DMS53 treated with DMSO at 0.1 percent for 48 hours (cell line): ENCODE data around the gene PTPN9.
"Not testable (repeated sequence)": the region's sequence is repeated elsewhere in the genome, so short reads cannot be mapped to it uniquely, and the experiment has no call there.

ENCODE experiments used
- DNase-seq: peaks from one replicate; lab custom pipeline; 2025; ENCODE audit not compliant: unreplicated experiment; lab: John Stamatoyannopoulos, UW

PTPN9 gene

GRCh38 chr15:75454471-75455378, 124.4 kb downstream of the PTPN9 start:
- peak; percentile 22 for DNase-seq

GRCh38 chr15:75453703-75454470, 125.2 kb downstream of the PTPN9 start:
- peak; percentile 94 for DNase-seq

- no peak for DNase-seq
Measured at GRCh38 chr15:75452865-75453702, 126.0 kb downstream of the PTPN9 start.

GRCh38 chr15:75452364-75452864, 126.7 kb downstream of the PTPN9 start:
- peak; percentile 66 for DNase-seq

- peak; percentile 96 for DNase-seq
Measured at GRCh38 chr15:75451674-75452363, 127.3 kb downstream of the PTPN9 start, which contains the start of gene SIN3A. TSS of gene SIN3A (minus strand) at chr15:75451690. CDS start at chr15:75430375, 21,315 bp downstream.

- DNase-seq, result no peak
Measured at GRCh38 chr15:75451202-75451673, 127.9 kb downstream of the PTPN9 start.

- DNase-seq, result peak; percentile 72
Measured at GRCh38 chr15:75450307-75451201, 128.6 kb downstream of the PTPN9 start.

GRCh38 chr15:75449585-75450306, 129.4 kb downstream of the PTPN9 start:
- no peak for DNase-seq

- DNase-seq, result not testable (repeated sequence)
Measured at GRCh38 chr15:75448171-75448570, 130.9 kb downstream of the PTPN9 start.

- DNase-seq, result no peak
Measured at GRCh38 chr15:75446151-75446550, 133.0 kb downstream of the PTPN9 start.

- DNase-seq, result not testable (repeated sequence)
Measured at GRCh38 chr15:75445324-75445723, 133.8 kb downstream of the PTPN9 start.

GRCh38 chr15:75443972-75444453, 135.1 kb downstream of the PTPN9 start:
- not testable (repeated sequence) for DNase-seq

- DNase-seq, result no peak
Measured at GRCh38 chr15:75437721-75438120, 141.4 kb downstream of the PTPN9 start.

- DNase-seq, result no peak
Measured at GRCh38 chr15:75436881-75437280, 142.2 kb downstream of the PTPN9 start.

GRCh38 chr15:75431682-75432081, 147.4 kb downstream of the PTPN9 start:
- DNase-seq, result no peak

GRCh38 chr15:75431270-75431669, 147.8 kb downstream of the PTPN9 start:
- no peak for DNase-seq

- DNase-seq, result no peak
Measured at GRCh38 chr15:75430259-75430658, 148.9 kb downstream of the PTPN9 start.

GRCh38 chr15:75428152-75428551, 151.0 kb downstream of the PTPN9 start:
- DNase-seq, result no peak
